ENCODE measurements around the gene CBFA2T2. TPM values are rescaled to one million over a fixed set of nuclear protein-coding genes. Genes with fewer than 3 reads are reported as not detected.

CBFA2T2 gene
- total RNA-seq, 3 donors from 2014 or later (not counting 1 experiment from before 2014, with no cell fraction given), result 16.5 to 27.5 (median 18.5) TPM

DNA sequence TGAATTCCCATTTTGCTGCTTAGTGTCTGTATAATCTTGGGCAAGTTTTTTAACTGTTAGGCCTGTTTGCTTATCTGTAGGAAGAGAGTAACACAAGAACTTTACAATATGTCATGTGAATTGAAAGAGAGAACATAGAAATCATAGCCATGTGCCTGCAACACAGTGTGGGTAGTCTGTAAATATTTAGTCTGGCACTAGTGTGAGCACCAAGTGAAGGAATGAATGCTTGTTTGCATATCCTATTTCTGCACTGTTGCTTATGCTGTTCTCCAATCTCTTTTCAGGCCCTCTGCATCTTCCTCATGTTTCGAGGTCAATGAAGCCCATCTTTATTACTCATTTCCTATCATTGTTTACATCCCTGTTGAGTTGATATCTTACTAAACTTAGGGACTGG lies 49.2 kb downstream of the CBFA2T2 start:
- WGBS (ENCODE audit: insufficient coverage), result 100% methylated on average over 1 of the region's 1 CpG
- Mint-ChIP-seq H3K36me3 (no peaks in the 10 kb centered on the region), H3K4me1 (peaks cover 8 to 12% of the 10 kb centered on the region in 2 donors), H3K9me3 (no peaks in the 10 kb centered on the region), H3K4me3 (no peak overlapping the region), H3K27ac (no peak overlapping the region), H3K27me3 (ENCODE audit: low read depth in 2 of 2) (no peaks in the 10 kb centered on the region)
- Histone ChIP-seq H3K27ac (ENCODE audit: low read length) (no peak overlapping the region), H3K9me3 (ENCODE audit: control insufficient read depth, insufficient read depth, low read length) (no peaks in the 10 kb centered on the region), H3K36me3 (ENCODE audit: control insufficient read depth, insufficient read depth, low read length) (no peaks in the 10 kb centered on the region), H3K4me1 (ENCODE audit: control insufficient read depth, insufficient read depth, low read length) (no peaks in the 10 kb centered on the region), H3K4me3 (ENCODE audit: low read length) (no peak overlapping the region), H3K27me3 (ENCODE audit: control insufficient read depth, insufficient read depth, low read length) (no peaks in the 10 kb centered on the region)
- ATAC-seq (no peak), DNase-seq (no peak)
- TF ChIP-seq, protein P1, sequence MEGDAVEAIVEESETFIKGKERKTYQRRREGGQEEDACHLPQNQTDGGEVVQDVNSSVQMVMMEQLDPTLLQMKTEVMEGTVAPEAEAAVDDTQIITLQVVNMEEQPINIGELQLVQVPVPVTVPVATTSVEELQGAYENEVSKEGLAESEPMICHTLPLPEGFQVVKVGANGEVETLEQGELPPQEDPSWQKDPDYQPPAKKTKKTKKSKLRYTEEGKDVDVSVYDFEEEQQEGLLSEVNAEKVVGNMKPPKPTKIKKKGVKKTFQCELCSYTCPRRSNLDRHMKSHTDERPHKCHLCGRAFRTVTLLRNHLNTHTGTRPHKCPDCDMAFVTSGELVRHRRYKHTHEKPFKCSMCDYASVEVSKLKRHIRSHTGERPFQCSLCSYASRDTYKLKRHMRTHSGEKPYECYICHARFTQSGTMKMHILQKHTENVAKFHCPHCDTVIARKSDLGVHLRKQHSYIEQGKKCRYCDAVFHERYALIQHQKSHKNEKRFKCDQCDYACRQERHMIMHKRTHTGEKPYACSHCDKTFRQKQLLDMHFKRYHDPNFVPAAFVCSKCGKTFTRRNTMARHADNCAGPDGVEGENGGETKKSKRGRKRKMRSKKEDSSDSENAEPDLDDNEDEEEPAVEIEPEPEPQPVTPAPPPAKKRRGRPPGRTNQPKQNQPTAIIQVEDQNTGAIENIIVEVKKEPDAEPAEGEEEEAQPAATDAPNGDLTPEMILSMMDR (IDR thresholded peaks at IDR 0.05), result no peak
- intact Hi-C loops (cut with micrococcal nuclease), result no loop called here

DNA sequence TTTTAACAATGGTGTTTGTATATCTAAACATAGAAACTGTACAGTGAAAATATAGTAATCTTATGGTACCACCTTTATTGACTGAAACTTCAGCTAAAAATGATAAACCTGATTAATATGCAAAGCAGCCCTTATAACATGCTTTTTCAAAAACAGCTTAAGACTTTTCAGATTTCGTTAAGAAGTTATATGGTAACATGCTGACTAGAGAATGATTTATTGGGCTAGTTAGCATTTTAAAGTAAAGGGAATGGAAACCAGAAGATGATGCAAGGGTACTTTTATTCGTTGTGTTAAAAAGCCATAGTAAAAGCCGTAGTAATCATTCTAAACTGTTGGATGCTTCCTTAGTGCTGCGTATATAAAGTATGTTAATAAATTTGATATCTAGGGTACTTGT lies 50.5 kb downstream of the CBFA2T2 start:
- DNase-seq (no peak), ATAC-seq (no peak)
- H3K4me1 Mint-ChIP-seq, result peaks cover 8 to 12% of the 10 kb centered on the region in 2 donors
- H3K27me3 ChIP-seq (ENCODE audit: control insufficient read depth, insufficient read depth, low read length), result no peaks in the 10 kb centered on the region
- H3K27me3 Mint-ChIP-seq (ENCODE audit: low read depth in 2 of 2), result no peaks in the 10 kb centered on the region
- H3K36me3 Mint-ChIP-seq, result no peaks in the 10 kb centered on the region
- intact Hi-C loops (cut with micrococcal nuclease), result no loop called here
- no peak overlapping the region for H3K27ac ChIP-seq (ENCODE audit: low read length)
- H3K36me3 ChIP-seq (ENCODE audit: control insufficient read depth, insufficient read depth, low read length), result no peaks in the 10 kb centered on the region
- no peaks in the 10 kb centered on the region for H3K9me3 Mint-ChIP-seq
- WGBS (ENCODE audit: insufficient coverage), result 90% methylated on average over 3 of the region's 4 CpGs
- no peak overlapping the region for H3K4me3 Mint-ChIP-seq
- TF ChIP-seq, protein P1 (IDR thresholded peaks at IDR 0.05), result no peak
- no peaks in the 10 kb centered on the region for H3K9me3 ChIP-seq (ENCODE audit: control insufficient read depth, insufficient read depth, low read length)
- no peak overlapping the region for H3K27ac Mint-ChIP-seq
- H3K4me1 ChIP-seq (ENCODE audit: control insufficient read depth, insufficient read depth, low read length), result no peaks in the 10 kb centered on the region
- H3K4me3 ChIP-seq (ENCODE audit: low read length), result no peak overlapping the region

DNA sequence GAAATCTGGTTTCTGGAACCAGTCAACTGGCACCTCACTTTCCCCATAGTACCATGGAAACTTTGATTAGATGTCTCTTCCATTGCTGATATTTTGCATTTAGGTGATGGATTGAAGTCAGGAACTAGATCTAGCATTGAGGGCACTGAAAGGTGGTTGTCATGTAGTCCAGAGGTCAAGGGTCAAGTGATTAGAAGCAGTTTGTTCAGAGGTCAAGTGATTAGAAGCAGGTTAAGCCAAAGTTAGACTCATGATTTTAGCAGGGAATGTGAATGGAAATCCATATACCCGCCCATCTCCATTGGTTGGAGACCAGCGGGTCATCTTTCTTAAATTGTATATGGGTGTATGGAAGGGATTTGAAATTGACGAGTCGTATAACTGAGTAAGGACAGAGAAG lies 51.2 kb downstream of the CBFA2T2 start:
- Histone ChIP-seq H3K36me3 (ENCODE audit: control insufficient read depth, insufficient read depth, low read length) (no peaks in the 10 kb centered on the region), H3K27me3 (ENCODE audit: control insufficient read depth, insufficient read depth, low read length) (no peaks in the 10 kb centered on the region), H3K27ac (ENCODE audit: low read length) (no peak overlapping the region), H3K4me1 (ENCODE audit: control insufficient read depth, insufficient read depth, low read length) (no peaks in the 10 kb centered on the region), H3K9me3 (ENCODE audit: control insufficient read depth, insufficient read depth, low read length) (no peaks in the 10 kb centered on the region), H3K4me3 (ENCODE audit: low read length) (no peak overlapping the region)
- intact Hi-C loops (cut with micrococcal nuclease), result no loop called here
- peaks cover 8 to 12% of the 10 kb centered on the region in 2 donors for H3K4me1 Mint-ChIP-seq
- H3K27ac Mint-ChIP-seq, result no peak overlapping the region
- no peaks in the 10 kb centered on the region for H3K9me3 Mint-ChIP-seq
- H3K4me3 Mint-ChIP-seq, result no peak overlapping the region
- DNase-seq, result no peak
- H3K36me3 Mint-ChIP-seq, result no peaks in the 10 kb centered on the region
- 98% methylated on average over 4 of the region's 4 CpGs for WGBS (ENCODE audit: insufficient coverage)
- ATAC-seq, result no peak
- TF ChIP-seq, protein P1 (IDR thresholded peaks at IDR 0.05), result no peak
- no peaks in the 10 kb centered on the region for H3K27me3 Mint-ChIP-seq (ENCODE audit: low read depth in 2 of 2)

DNA sequence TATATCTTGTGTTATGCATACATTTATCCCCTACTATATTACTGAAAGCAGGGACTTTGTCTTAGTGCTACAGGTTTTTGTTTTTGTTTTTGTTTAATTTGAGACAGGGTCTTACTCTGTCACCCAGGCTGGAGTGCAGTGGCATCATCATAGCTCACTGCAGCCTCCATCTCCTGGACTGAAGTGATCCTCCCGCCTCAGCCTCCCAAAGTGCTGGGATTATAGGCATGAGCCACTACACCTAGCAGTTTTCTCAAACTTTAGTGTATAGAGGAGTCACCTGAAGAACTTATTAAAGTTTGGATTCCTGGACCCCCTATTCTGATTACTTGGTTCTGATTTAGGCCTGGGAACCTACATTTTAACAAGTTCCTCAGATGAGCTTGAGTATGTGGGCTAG lies 51.9 kb downstream of the CBFA2T2 start:
- TF ChIP-seq, protein P1 (IDR thresholded peaks at IDR 0.05), result no peak
- H3K4me1 ChIP-seq (ENCODE audit: control insufficient read depth, insufficient read depth, low read length), result no peaks in the 10 kb centered on the region
- 100% methylated on average over 1 of the region's 1 CpG for WGBS (ENCODE audit: insufficient coverage)
- DNase-seq (no peak), ATAC-seq (no peak)
- no peaks in the 10 kb centered on the region for H3K36me3 ChIP-seq (ENCODE audit: control insufficient read depth, insufficient read depth, low read length)
- Mint-ChIP-seq H3K4me1 (peaks cover 8 to 12% of the 10 kb centered on the region in 2 donors), H3K27me3 (ENCODE audit: low read depth in 2 of 2) (no peaks in the 10 kb centered on the region), H3K9me3 (no peaks in the 10 kb centered on the region), H3K27ac (no peak overlapping the region), H3K36me3 (no peaks in the 10 kb centered on the region), H3K4me3 (no peak overlapping the region)
- H3K27ac ChIP-seq (ENCODE audit: low read length), result no peak overlapping the region
- H3K9me3 ChIP-seq (ENCODE audit: control insufficient read depth, insufficient read depth, low read length), result no peaks in the 10 kb centered on the region
- H3K4me3 ChIP-seq (ENCODE audit: low read length), result no peak overlapping the region
- H3K27me3 ChIP-seq (ENCODE audit: control insufficient read depth, insufficient read depth, low read length), result no peaks in the 10 kb centered on the region
- intact Hi-C loops (cut with micrococcal nuclease), result no loop called here
